Neural cell (in vitro differentiated cells): ENCODE results near the gene ATP8B4.

ENCODE experiments used
- CTCF ChIP-seq: fragments of 450-650 bp; IDR thresholded peaks from 2 replicates; pipeline ENCODE4 v1.5.1; 2014; ENCODE audit warnings: antibody characterized with exemption, mild to moderate bottlenecking, moderate library complexity; ENCODE audit not compliant: poor library complexity, severe bottlenecking
- EP300 ChIP-seq: fragments of 450-650 bp; conservative IDR thresholded peaks from 2 replicates; pipeline ENCODE4 v1.6.1; 2014; ENCODE audit warnings: antibody characterized with exemption, mild to moderate bottlenecking, moderate library complexity; ENCODE audit not compliant: poor library complexity, severe bottlenecking
- REST ChIP-seq: IDR thresholded peaks from 2 replicates; pipeline ENCODE4 v1.6.1; 2012; ENCODE audit warnings: borderline replicate concordance
- SMC3 ChIP-seq: fragments of 450-650 bp; conservative IDR thresholded peaks from 2 replicates; pipeline ENCODE4 v1.6.1; 2014; ENCODE audit warnings: antibody characterized with exemption, mild to moderate bottlenecking, moderate library complexity; ENCODE audit not compliant: poor library complexity
- TAF1 ChIP-seq: IDR thresholded peaks from 2 replicates; pipeline ENCODE4 v1.6.1; 2012; ENCODE audit warnings: low read depth

- no peak for TF ChIP-seq EP300
- no peak for TF ChIP-seq CTCF
- no peak for TF ChIP-seq SMC3
- TF ChIP-seq REST: no peak
- TF ChIP-seq TAF1: no peak
Measured at GRCh38 chr15:50149090-50149489, 30.1 kb upstream of the ATP8B4 start.
